PC-3 (cell line): Measurements from ENCODE around the gene ATF7IP2. TPM values are rescaled to one million over a fixed set of nuclear protein-coding genes. Genes with fewer than 3 reads are reported as not detected.

Experiments used
- ATAC-seq: fragments of 200-7000 bp; cut with Tn5 transposase; 2 replicates; pipeline ENCODE4 v1.9.1; 2020; ENCODE audit warnings: mild to moderate bottlenecking, moderate library complexity
- BruUV-seq: library from RNA; stranded (reverse); fragments of 400-500 nt; replicated peaks from 2 replicates; lab custom pipeline; 2021; lab: Mats Ljungman, UMichigan
- CTCF ChIA-PET: fragments of 300-600 bp; sonication (Branson Sonifier 250); formaldehyde crosslinking; loops from one replicate; lab custom pipeline; 2022; ENCODE audit warnings: antibody characterized with exemption; lab: Charles Lee
- POLR2A ChIA-PET: fragments of 300-600 bp; sonication (Branson Sonifier 250); formaldehyde crosslinking; loops from one replicate; lab custom pipeline; 2022; ENCODE audit warnings: antibody characterized with exemption; ENCODE audit not compliant: unreplicated experiment; lab: Charles Lee
- DNase-seq: peaks from one replicate; pipeline ENCODE4 v3.0.0-alpha.2; 2015
- H2AFZ ChIP-seq: fragments of 300-600 bp; sonication (generic); 2 replicates; pipeline ENCODE4 v1.6.0; 2016; ENCODE audit warnings: antibody characterized with exemption, low read length
- H3F3A ChIP-seq: fragments of 300-600 bp; sonication (generic); one replicate; pipeline ENCODE4 v1.6.0; 2017; ENCODE audit warnings: antibody characterized with exemption, low read length, control low read depth, mild to moderate bottlenecking; ENCODE audit not compliant: unreplicated experiment
- H3K27ac ChIP-seq: fragments of 300-600 bp; sonication (generic); 2 replicates; pipeline ENCODE4 v1.5.1; 2016; ENCODE audit warnings: mild to moderate bottlenecking, low read length
- H3K27me3 ChIP-seq: fragments of 300-600 bp; sonication (generic); 2 replicates; pipeline ENCODE4 v1.6.1; 2016; ENCODE audit warnings: low read length, mixed read lengths
- H3K36me3 ChIP-seq: fragments of 300-600 bp; sonication (generic); 2 replicates; pipeline ENCODE4 v1.6.1; 2016; ENCODE audit warnings: low read depth, mixed run types, low read length, mixed read lengths
- H3K4me1 ChIP-seq: fragments of 300-600 bp; sonication (generic); 2 replicates; pipeline ENCODE4 v1.5.1; 2016; ENCODE audit warnings: low read length; ENCODE audit not compliant: insufficient read depth
- H3K4me2 ChIP-seq: fragments of 300-600 bp; sonication (generic); 2 replicates; pipeline ENCODE4 v1.6.0; 2016; ENCODE audit warnings: low read length
- H3K4me3 ChIP-seq: fragments of 300-600 bp; sonication (generic); 2 replicates; pipeline ENCODE4 v1.5.1; 2016; ENCODE audit warnings: mild to moderate bottlenecking, low read length, mixed read lengths
- H3K79me2 ChIP-seq: fragments of 300-600 bp; sonication (generic); 2 replicates; pipeline ENCODE4 v1.6.1; 2017; ENCODE audit warnings: low read length, mixed read lengths
- H3K9ac ChIP-seq: fragments of 300-600 bp; sonication (generic); 2 replicates; pipeline ENCODE4 v1.6.0; 2016; ENCODE audit warnings: mild to moderate bottlenecking, low read length
- H3K9me2 ChIP-seq: fragments of 300-600 bp; sonication (generic); replicated peaks from 2 replicates; pipeline ENCODE4 v1.6.1; 2016; ENCODE audit warnings: mixed run types, low read length, mixed read lengths
- H3K9me3 ChIP-seq: fragments of 300-600 bp; sonication (generic); 2 replicates; pipeline ENCODE4 v1.6.1; 2016; ENCODE audit warnings: low read length, mixed read lengths
- H4K20me1 ChIP-seq: fragments of 300-600 bp; sonication (generic); 2 replicates; pipeline ENCODE4 v1.6.1; 2016; ENCODE audit warnings: low read length, mixed read lengths
- EZH2 ChIP-seq: fragments of 300-600 bp; sonication (generic); IDR thresholded peaks from one replicate; pipeline ENCODE4 v1.6.1; 2017; ENCODE audit warnings: antibody characterized with exemption, mild to moderate bottlenecking, low read length; ENCODE audit not compliant: unreplicated experiment
- EZH2phosphoT487 ChIP-seq: fragments of 300-600 bp; sonication (generic); IDR thresholded peaks from 2 replicates; pipeline ENCODE4 v1.6.1; 2018; ENCODE audit warnings: mild to moderate bottlenecking, antibody characterized with exemption, low read length, borderline replicate concordance
- intact Hi-C: fragments of 100-400 bp; cut with micrococcal nuclease; formaldehyde crosslinking; loops from 2 replicates; pipeline ENCODE4 v1.9.0; 2023
- total RNA-seq: library from RNA; depleted of rRNA; stranded (reverse); fragments of >200 nt; gene quantifications from 2 replicates; pipeline ENCODE4 v1.2.3, GENCODE V29; 2014
- TF ChIP-seq, protein P1 (sequence below): fragments of 300-600 bp; sonication (generic); conservative IDR thresholded peaks from 2 replicates; pipeline ENCODE4 v1.5.1; 2017; ENCODE audit warnings: antibody characterized with exemption, low read depth, mild to moderate bottlenecking, low read length

The ATF7IP2 gene
- total RNA-seq, 1 experiment from 2014 or later = 6.2 TPM

- Histone ChIP-seq H2AFZ (no peak overlapping the region), H3K27ac (no peak overlapping the region), H3K4me1 (no peaks in the 10 kb centered on the region), H3K9ac (no peak overlapping the region), H3K4me2 (no peak overlapping the region), H3K79me2 (peaks cover 23% of the 10 kb centered on the region), H3K4me3 (no peak overlapping the region), H4K20me1 (no peaks in the 10 kb centered on the region), H3K9me2 (no peaks in the 10 kb centered on the region), H3K27me3 (no peaks in the 10 kb centered on the region), H3F3A (no peaks in the 10 kb centered on the region), H3K36me3 (no peaks in the 10 kb centered on the region; the same call in 1 of the 2 replicates), H3K9me3 (no peaks in the 10 kb centered on the region)
- BruUV-seq = no TSS peak
- TF ChIP-seq, protein P1, sequence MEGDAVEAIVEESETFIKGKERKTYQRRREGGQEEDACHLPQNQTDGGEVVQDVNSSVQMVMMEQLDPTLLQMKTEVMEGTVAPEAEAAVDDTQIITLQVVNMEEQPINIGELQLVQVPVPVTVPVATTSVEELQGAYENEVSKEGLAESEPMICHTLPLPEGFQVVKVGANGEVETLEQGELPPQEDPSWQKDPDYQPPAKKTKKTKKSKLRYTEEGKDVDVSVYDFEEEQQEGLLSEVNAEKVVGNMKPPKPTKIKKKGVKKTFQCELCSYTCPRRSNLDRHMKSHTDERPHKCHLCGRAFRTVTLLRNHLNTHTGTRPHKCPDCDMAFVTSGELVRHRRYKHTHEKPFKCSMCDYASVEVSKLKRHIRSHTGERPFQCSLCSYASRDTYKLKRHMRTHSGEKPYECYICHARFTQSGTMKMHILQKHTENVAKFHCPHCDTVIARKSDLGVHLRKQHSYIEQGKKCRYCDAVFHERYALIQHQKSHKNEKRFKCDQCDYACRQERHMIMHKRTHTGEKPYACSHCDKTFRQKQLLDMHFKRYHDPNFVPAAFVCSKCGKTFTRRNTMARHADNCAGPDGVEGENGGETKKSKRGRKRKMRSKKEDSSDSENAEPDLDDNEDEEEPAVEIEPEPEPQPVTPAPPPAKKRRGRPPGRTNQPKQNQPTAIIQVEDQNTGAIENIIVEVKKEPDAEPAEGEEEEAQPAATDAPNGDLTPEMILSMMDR = no peak
- TF ChIP-seq EZH2phosphoT487 (no peak), EZH2 (no peak)
- no peak for ATAC-seq
- CTCF ChIA-PET = no interaction called here
- POLR2A ChIA-PET = no interaction called here
- intact Hi-C loops = no loop called here
- DNase-seq = no peak
Measured at GRCh38 chr16:10390867-10391266, 5.0 kb downstream of the ATF7IP2 start.

DNA sequence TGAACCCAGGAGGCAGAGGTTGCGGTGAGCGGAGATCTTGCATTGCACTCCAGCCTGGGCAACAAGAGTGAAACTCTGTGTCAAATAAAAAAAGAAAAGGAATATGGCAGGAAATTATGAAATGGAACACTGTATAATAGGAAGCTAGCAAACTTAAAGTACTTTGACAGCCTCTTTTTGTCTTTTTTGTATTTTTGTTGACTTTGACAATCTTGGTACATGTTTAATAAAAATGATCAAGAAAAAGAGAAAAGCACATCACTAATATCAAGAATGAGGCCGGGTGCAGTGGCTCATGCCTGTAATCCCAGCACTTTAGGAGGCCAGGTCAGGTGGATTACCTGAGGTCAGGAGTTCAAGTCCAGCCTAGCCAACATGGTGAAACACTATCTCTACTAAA is 5.5 kb downstream of the ATF7IP2 start:
- H3K79me2 ChIP-seq = peaks cover 22% of the 10 kb centered on the region
- H3K9me2 ChIP-seq = no peaks in the 10 kb centered on the region
- H4K20me1 ChIP-seq = no peaks in the 10 kb centered on the region
- no peak overlapping the region for H2AFZ ChIP-seq
- H3K27ac ChIP-seq = no peak overlapping the region
- TF ChIP-seq EZH2 (no peak), EZH2phosphoT487 (no peak)
- TF ChIP-seq, protein P1 = no peak
- no peaks in the 10 kb centered on the region for H3F3A ChIP-seq
- H3K4me1 ChIP-seq = no peaks in the 10 kb centered on the region
- ChIA-PET CTCF (no interaction called here), POLR2A (no interaction called here)
- no peaks in the 10 kb centered on the region for H3K27me3 ChIP-seq
- H3K9ac ChIP-seq = no peak overlapping the region
- DNase-seq = no peak
- H3K36me3 ChIP-seq = no peaks in the 10 kb centered on the region; the same call in 1 of the 2 replicates
- ATAC-seq = no peak
- H3K4me2 ChIP-seq = no peak overlapping the region
- BruUV-seq = no TSS peak
- intact Hi-C loops = no loop called here
- no peaks in the 10 kb centered on the region for H3K9me3 ChIP-seq
- H3K4me3 ChIP-seq = no peak overlapping the region

- no peak for DNase-seq
- no TSS peak for BruUV-seq
- H3K9me3 ChIP-seq = no peaks in the 10 kb centered on the region
- H4K20me1 ChIP-seq = no peaks in the 10 kb centered on the region
- H3K36me3 ChIP-seq = peaks cover 13% of the 10 kb centered on the region
- POLR2A ChIA-PET = no interaction called here
- H3K27ac ChIP-seq = no peak overlapping the region
- H3K4me3 ChIP-seq = no peak overlapping the region
- no peaks in the 10 kb centered on the region for H3K79me2 ChIP-seq
- H3K4me2 ChIP-seq = no peak overlapping the region
- no peaks in the 10 kb centered on the region for H3F3A ChIP-seq
- ATAC-seq = no peak
- H3K9me2 ChIP-seq = no peaks in the 10 kb centered on the region
- H3K27me3 ChIP-seq = no peaks in the 10 kb centered on the region
- no peak for TF ChIP-seq EZH2
- TF ChIP-seq EZH2phosphoT487 = no peak
- TF ChIP-seq, protein P1 = no peak
- H2AFZ ChIP-seq = no peak overlapping the region
- intact Hi-C loops = no loop called here
- no peaks in the 10 kb centered on the region for H3K4me1 ChIP-seq
- CTCF ChIA-PET = no interaction called here
- no peak overlapping the region for H3K9ac ChIP-seq
Measured at GRCh38 chr16:10402975-10403374, 17.1 kb downstream of the ATF7IP2 start.
